ENCODE measurements around the gene LMOD2.

LMOD2 gene, protein sequence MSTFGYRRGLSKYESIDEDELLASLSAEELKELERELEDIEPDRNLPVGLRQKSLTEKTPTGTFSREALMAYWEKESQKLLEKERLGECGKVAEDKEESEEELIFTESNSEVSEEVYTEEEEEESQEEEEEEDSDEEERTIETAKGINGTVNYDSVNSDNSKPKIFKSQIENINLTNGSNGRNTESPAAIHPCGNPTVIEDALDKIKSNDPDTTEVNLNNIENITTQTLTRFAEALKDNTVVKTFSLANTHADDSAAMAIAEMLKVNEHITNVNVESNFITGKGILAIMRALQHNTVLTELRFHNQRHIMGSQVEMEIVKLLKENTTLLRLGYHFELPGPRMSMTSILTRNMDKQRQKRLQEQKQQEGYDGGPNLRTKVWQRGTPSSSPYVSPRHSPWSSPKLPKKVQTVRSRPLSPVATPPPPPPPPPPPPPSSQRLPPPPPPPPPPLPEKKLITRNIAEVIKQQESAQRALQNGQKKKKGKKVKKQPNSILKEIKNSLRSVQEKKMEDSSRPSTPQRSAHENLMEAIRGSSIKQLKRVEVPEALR

DNA sequence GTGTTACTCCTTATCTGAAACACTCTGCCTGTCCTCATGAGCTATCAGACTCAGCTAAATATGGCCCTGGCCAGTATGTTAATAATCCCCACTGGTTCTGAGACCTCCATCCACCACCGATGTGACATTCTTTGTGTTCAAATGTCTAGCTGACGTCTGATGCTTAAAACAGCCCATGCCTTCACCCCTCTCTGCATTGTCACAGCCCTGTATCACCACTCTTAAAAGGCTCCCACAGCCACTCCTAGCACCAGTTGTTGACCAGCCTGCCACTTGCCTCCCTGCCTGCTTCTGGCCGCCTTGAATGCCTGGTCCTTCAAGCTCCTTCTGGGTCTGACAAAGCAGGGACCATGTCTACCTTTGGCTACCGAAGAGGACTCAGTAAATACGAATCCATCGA is at the start of gene LMOD2:
Gene LMOD2 (plus strand): TSS at position 253 of the 400 bp plus-strand sequence. CDS start 98 bp downstream, at position 351.
- Histone ChIP-seq H3K36me3 (ENCODE audit: control insufficient read depth in 5 of 5, insufficient read depth in 5 of 5, low read length in 5 of 5) (no peaks in the 10 kb centered on the region), H3K27ac (ENCODE audit: low read depth, low read length) (no peak within 1 kb of the TSS), H3K27me3 (ENCODE audit: control insufficient read depth in 5 of 5, insufficient read depth in 4 of 5, low read length in 5 of 5) (no peaks in the 10 kb centered on the region), H3K9me3 (ENCODE audit: control insufficient read depth in 5 of 5, low read length in 5 of 5) (no peaks in the 10 kb centered on the region), H3K9ac (ENCODE audit: low read length in 5 of 5) (no peak within 1 kb of the TSS), H3K4me1 (ENCODE audit: control insufficient read depth in 5 of 5, insufficient read depth in 5 of 5, low read length in 5 of 5) (peaks cover 0 to 15% (median 6%) of the 10 kb centered on the region in 5 donors), H3K4me3 (ENCODE audit: low read depth in 1 of 5, low read length in 5 of 5) (no peak within 1 kb of the TSS)

DNA sequence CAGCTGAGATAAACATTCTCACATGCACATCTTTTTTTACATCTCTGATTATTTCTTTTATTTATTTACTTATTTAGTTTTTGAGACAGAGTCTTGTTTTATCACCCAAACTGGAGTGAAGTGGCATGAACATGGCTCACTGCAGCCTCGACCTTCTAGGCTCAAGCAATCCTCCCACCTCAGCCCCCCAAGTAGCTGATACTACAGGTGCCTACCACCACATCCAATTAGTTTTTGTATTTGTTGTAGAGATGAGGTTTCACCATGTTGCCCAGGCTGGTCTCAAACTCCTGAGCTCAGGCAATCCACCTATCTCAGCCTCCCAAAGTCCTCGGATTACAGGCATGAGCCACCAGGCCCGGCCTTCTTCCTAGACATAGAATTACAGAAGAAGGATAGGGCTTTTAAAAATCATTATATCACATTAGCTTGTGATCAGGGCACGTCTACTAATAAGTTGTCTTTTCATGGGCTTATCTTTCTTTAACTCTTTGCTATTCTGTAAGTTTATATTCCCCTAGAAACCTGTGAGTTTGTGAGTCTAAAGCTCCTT is 48.2 kb upstream of the LMOD2 start:
- H3K4me3 ChIP-seq (ENCODE audit: low read depth in 1 of 5, low read length in 5 of 5), result no peak overlapping the region
- no peaks in the 10 kb centered on the region for H3K27me3 ChIP-seq (ENCODE audit: control insufficient read depth in 5 of 5, insufficient read depth in 4 of 5, low read length in 5 of 5)
- no peaks in the 10 kb centered on the region for H3K36me3 ChIP-seq (ENCODE audit: control insufficient read depth in 5 of 5, insufficient read depth in 5 of 5, low read length in 5 of 5)
- H3K9me3 ChIP-seq (ENCODE audit: control insufficient read depth in 5 of 5, low read length in 5 of 5), result no peaks in the 10 kb centered on the region
- no peaks in the 10 kb centered on the region for H3K4me1 ChIP-seq (ENCODE audit: control insufficient read depth in 5 of 5, insufficient read depth in 5 of 5, low read length in 5 of 5)
- no peak overlapping the region for H3K9ac ChIP-seq (ENCODE audit: low read length in 5 of 5)
- H3K27ac ChIP-seq (ENCODE audit: low read depth, low read length), result no peak overlapping the region

DNA sequence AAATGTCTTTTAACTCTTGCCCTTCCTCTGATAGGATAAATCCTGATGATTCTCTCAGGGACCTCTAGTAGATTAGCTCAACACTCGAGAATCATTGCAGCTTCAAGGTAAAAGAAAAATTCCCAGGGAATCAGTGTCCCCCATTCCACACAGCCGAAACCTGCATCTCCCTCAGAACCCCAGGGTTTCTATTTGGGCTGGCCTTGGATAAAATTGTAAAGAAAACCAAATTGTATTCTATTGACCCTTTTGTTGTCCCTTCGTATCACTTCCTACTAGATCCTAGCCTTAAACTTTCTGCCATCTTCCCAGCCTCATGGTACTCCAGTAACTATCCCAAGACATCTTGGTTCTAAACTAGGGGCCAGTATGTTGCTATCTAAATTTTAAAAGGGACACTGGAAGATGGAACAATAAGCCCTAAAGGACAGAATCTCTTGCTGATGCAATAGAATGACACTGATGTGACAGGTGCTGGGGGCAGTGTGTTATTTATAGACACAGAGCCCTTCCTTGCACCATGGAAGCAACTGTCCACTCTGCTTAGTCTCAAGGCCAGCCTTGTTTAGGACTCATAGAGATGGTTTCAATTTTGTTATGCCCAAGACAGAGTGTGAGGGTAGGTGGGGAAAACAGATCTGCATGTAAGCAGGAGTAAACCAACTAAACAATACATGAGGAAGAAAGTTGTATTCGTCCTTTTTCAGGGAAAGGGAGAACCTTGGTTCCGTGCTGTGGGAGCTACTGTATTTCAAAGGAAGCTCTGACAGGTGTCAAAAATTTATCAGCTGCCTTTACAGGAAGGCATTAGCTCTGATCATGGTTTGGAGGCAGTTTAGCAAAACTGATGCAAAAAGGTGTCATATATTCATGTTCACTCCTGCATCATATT is 46.4 kb upstream of the LMOD2 start:
- Histone ChIP-seq H3K4me3 (ENCODE audit: low read depth in 1 of 5, low read length in 5 of 5) (no peak overlapping the region), H3K36me3 (ENCODE audit: control insufficient read depth in 5 of 5, insufficient read depth in 5 of 5, low read length in 5 of 5) (no peaks in the 10 kb centered on the region), H3K27me3 (ENCODE audit: control insufficient read depth in 5 of 5, insufficient read depth in 4 of 5, low read length in 5 of 5) (no peaks in the 10 kb centered on the region), H3K9ac (ENCODE audit: low read length in 5 of 5) (no peak overlapping the region), H3K9me3 (ENCODE audit: control insufficient read depth in 5 of 5, low read length in 5 of 5) (no peaks in the 10 kb centered on the region), H3K27ac (ENCODE audit: low read depth, low read length) (no peak overlapping the region), H3K4me1 (ENCODE audit: control insufficient read depth in 5 of 5, insufficient read depth in 5 of 5, low read length in 5 of 5) (no peaks in the 10 kb centered on the region)

DNA sequence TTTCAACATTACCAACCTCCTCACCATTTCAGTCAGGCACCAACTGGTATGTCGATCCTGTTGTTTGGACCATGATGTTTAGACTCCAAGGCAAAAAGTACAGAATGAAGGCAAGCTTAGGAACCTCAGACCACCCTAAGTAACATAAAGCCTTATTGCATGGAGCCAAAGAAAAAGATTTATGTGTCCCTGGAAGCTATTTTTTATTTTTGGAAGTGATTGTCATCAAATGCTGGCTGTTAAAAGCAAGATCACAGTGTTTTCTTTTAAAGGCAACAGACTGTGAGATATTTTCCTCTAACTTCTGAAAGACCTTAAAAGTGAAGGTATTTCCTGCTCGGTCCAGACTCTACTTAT is 45.8 kb upstream of the LMOD2 start:
- Histone ChIP-seq H3K9ac (ENCODE audit: low read length in 5 of 5) (no peak overlapping the region), H3K4me1 (ENCODE audit: control insufficient read depth in 5 of 5, insufficient read depth in 5 of 5, low read length in 5 of 5) (no peaks in the 10 kb centered on the region), H3K4me3 (ENCODE audit: low read depth in 1 of 5, low read length in 5 of 5) (no peak overlapping the region), H3K36me3 (ENCODE audit: control insufficient read depth in 5 of 5, insufficient read depth in 5 of 5, low read length in 5 of 5) (no peaks in the 10 kb centered on the region), H3K27ac (ENCODE audit: low read depth, low read length) (no peak overlapping the region), H3K9me3 (ENCODE audit: control insufficient read depth in 5 of 5, low read length in 5 of 5) (no peaks in the 10 kb centered on the region), H3K27me3 (ENCODE audit: control insufficient read depth in 5 of 5, insufficient read depth in 4 of 5, low read length in 5 of 5) (no peaks in the 10 kb centered on the region)

DNA sequence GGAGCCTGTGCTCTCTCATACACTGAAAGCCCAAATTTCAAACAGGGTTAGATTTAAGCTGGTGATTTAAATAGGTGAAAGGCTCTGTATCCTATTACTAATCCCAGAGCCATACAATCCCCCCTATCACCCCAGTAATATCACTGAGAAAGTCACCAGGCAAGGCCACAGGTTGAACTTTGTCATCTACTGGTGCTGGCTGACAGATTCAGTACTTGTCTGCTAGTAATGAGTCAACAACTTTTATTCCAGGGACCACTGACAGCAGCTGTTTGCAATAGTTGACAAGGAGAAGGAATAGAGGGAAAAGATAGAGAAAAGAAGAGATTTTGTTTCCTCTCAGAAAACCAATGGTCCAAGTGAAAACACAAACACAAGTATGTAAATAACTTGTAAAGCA is 43.6 kb upstream of the LMOD2 start:
- Histone ChIP-seq H3K9me3 (ENCODE audit: control insufficient read depth in 5 of 5, low read length in 5 of 5) (no peaks in the 10 kb centered on the region), H3K27me3 (ENCODE audit: control insufficient read depth in 5 of 5, insufficient read depth in 4 of 5, low read length in 5 of 5) (no peaks in the 10 kb centered on the region), H3K36me3 (ENCODE audit: control insufficient read depth in 5 of 5, insufficient read depth in 5 of 5, low read length in 5 of 5) (no peaks in the 10 kb centered on the region), H3K27ac (ENCODE audit: low read depth, low read length) (no peak overlapping the region), H3K4me3 (ENCODE audit: low read depth in 1 of 5, low read length in 5 of 5) (no peak overlapping the region), H3K9ac (ENCODE audit: low read length in 5 of 5) (no peak overlapping the region), H3K4me1 (ENCODE audit: control insufficient read depth in 5 of 5, insufficient read depth in 5 of 5, low read length in 5 of 5) (no peaks in the 10 kb centered on the region)

DNA sequence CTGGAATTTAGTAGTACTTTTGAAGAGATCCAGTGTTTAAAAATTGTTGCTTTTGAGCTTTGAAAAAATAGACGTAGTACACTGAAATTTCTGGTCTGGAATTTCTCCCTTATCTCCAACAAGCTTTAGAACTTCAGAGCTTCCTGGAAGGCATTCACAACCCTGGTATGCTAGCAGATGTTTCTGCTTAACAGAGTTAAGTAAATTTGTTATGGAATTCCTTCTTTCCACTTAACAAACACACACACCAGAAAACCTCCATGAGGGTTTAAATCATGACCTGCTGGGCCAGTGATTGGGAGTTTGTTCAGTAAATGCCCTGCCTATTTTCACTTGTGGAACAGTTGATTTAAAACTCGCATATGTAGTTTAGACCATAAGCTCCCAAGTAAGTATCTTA is 40.3 kb upstream of the LMOD2 start:
- Histone ChIP-seq H3K4me3 (ENCODE audit: low read depth in 1 of 5, low read length in 5 of 5) (no peak overlapping the region), H3K36me3 (ENCODE audit: control insufficient read depth in 5 of 5, insufficient read depth in 5 of 5, low read length in 5 of 5) (no peaks in the 10 kb centered on the region), H3K9me3 (ENCODE audit: control insufficient read depth in 5 of 5, low read length in 5 of 5) (no peaks in the 10 kb centered on the region), H3K27me3 (ENCODE audit: control insufficient read depth in 5 of 5, insufficient read depth in 4 of 5, low read length in 5 of 5) (no peaks in the 10 kb centered on the region), H3K4me1 (ENCODE audit: control insufficient read depth in 5 of 5, insufficient read depth in 5 of 5, low read length in 5 of 5) (no peaks in the 10 kb centered on the region), H3K9ac (ENCODE audit: low read length in 5 of 5) (peak overlapping the region in 1 of 5 donors; percentile 30), H3K27ac (ENCODE audit: low read depth, low read length) (no peak overlapping the region)

DNA sequence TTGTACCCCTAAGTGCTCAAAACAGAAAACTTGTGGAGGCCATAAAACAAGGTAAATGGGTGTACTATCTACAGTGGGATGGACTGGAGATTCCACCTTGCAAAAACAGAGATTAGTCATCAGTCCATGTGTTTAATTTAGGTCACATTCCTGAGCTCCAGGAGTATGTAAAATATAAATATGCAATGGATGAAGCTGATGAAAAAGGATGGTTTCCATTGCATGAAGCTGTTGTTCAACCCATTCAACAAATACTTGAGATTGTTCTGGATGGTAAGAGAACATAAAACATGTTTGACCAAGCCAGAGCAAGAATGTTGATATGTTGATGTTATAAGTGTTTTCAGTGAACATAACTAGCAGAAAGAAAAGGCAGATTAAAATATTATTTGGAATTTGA is 39.4 kb upstream of the LMOD2 start:
- Histone ChIP-seq H3K9ac (ENCODE audit: low read length in 5 of 5) (no peak overlapping the region), H3K27ac (ENCODE audit: low read depth, low read length) (no peak overlapping the region), H3K4me3 (ENCODE audit: low read depth in 1 of 5, low read length in 5 of 5) (no peak overlapping the region), H3K4me1 (ENCODE audit: control insufficient read depth in 5 of 5, insufficient read depth in 5 of 5, low read length in 5 of 5) (no peaks in the 10 kb centered on the region), H3K36me3 (ENCODE audit: control insufficient read depth in 5 of 5, insufficient read depth in 5 of 5, low read length in 5 of 5) (no peaks in the 10 kb centered on the region), H3K9me3 (ENCODE audit: control insufficient read depth in 5 of 5, low read length in 5 of 5) (no peaks in the 10 kb centered on the region), H3K27me3 (ENCODE audit: control insufficient read depth in 5 of 5, insufficient read depth in 4 of 5, low read length in 5 of 5) (no peaks in the 10 kb centered on the region)

DNA sequence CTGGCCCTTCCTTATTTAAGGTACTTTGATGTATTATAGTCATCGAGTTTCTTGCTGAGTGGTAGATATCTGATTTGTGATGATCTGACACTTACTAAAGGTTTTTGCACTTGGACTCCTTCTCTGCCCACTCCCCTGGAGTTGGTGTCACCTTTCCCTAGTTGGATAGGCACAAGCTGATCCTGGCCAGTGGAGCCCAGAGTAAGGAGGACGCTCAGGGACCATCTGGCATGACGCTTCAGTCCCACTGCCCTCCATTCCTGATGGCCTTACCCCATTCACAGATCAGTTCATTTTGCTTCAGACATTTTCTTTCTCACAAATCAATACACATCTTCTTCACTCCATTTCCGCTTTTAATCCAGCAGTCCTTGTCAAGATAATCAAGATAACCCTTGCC is 34.0 kb upstream of the LMOD2 start:
- Histone ChIP-seq H3K4me1 (ENCODE audit: control insufficient read depth in 5 of 5, insufficient read depth in 5 of 5, low read length in 5 of 5) (no peaks in the 10 kb centered on the region), H3K4me3 (ENCODE audit: low read depth in 1 of 5, low read length in 5 of 5) (no peak overlapping the region), H3K9ac (ENCODE audit: low read length in 5 of 5) (no peak overlapping the region), H3K36me3 (ENCODE audit: control insufficient read depth in 5 of 5, insufficient read depth in 5 of 5, low read length in 5 of 5) (no peaks in the 10 kb centered on the region), H3K27ac (ENCODE audit: low read depth, low read length) (no peak overlapping the region), H3K27me3 (ENCODE audit: control insufficient read depth in 5 of 5, insufficient read depth in 4 of 5, low read length in 5 of 5) (no peaks in the 10 kb centered on the region), H3K9me3 (ENCODE audit: control insufficient read depth in 5 of 5, low read length in 5 of 5) (no peaks in the 10 kb centered on the region)

DNA sequence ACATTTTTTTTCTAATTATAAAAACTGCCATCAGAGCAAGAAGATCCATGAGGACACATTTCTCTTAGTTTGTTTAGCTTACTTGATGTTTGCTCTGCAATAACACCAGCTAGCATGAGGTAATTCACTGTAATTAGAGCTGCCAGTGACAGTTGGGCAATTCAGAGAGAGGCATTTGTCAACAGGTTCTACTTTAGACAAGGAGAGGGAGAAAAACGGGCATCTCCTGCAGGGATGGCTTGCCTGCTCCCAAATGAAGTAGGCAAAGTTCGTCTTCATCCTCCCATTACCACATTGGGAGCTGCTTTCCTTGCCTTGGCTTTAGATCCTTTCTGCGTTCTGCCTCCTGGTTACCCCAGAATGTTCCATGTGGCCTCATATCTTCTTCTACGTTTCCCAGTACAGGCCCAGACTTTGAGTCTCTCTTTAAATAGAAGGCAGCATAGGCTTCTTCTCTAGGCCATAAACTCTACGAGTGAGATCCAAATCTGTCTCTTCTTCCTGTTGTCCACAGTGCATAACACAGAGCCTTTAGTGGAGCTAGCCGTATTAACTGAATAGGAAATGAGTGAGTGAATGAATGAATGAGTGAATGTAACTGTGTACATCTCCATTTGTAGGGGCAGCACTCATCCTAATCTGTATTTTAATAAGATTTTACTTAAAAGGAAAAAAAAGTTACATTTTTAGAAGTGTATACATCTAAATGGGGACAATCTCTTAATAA is 32.8 kb upstream of the LMOD2 start:
- Histone ChIP-seq H3K9me3 (ENCODE audit: control insufficient read depth in 5 of 5, low read length in 5 of 5) (no peaks in the 10 kb centered on the region), H3K4me1 (ENCODE audit: control insufficient read depth in 5 of 5, insufficient read depth in 5 of 5, low read length in 5 of 5) (no peaks in the 10 kb centered on the region), H3K27me3 (ENCODE audit: control insufficient read depth in 5 of 5, insufficient read depth in 4 of 5, low read length in 5 of 5) (no peaks in the 10 kb centered on the region), H3K27ac (ENCODE audit: low read depth, low read length) (no peak overlapping the region), H3K36me3 (ENCODE audit: control insufficient read depth in 5 of 5, insufficient read depth in 5 of 5, low read length in 5 of 5) (no peaks in the 10 kb centered on the region), H3K4me3 (ENCODE audit: low read depth in 1 of 5, low read length in 5 of 5) (no peak overlapping the region), H3K9ac (ENCODE audit: low read length in 5 of 5) (no peak overlapping the region)
